HG02885 (cell line): Measurements from ENCODE around the gene CLEC20A.

Experiments used
- ATAC-seq: cut with Tn5 transposase; IDR thresholded peaks from one replicate; pipeline ENCODE4 v1.9.1; 2021; ENCODE audit warnings: mild to moderate bottlenecking; ENCODE audit not compliant: unreplicated experiment, poor library complexity

CLEC20A gene

DNA sequence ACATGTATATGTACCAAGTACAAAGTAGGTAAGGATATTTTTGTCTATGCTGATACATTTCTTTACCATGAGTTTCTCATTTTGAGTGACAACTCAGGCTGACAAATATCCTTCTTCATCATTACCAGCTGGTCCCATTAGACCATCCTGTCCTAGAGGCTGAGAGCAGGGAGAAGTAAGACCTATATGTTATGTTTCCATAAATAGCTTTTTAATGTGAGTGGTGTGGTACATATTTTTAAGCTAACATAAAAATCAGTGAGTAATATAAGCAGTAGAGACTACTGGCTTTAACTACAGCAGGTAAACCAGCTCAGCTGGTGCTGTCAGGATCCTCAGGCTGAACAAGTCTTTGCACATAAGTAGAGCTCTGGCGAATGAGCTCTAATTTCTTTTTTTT lies 62.4 kb downstream of the CLEC20A start:
- ATAC-seq, result peak; percentile 35
